Activated gamma-delta T cell treated with Interleukin-2 at 50 U/mL for 16 hours (primary cell): ENCODE measurements around the gene NCF4.

ENCODE experiments used
- DNase-seq: peaks from one replicate; pipeline ENCODE4 v3.0.0-alpha.2; 2020

Gene NCF4

GRCh38 chr22:36924151-36924698 is 63.4 kb downstream of the NCF4 start:
- DNase-seq, result no peak

GRCh38 chr22:36925388-36926290 is 64.8 kb downstream of the NCF4 start:
- DNase-seq, result no peak

- DNase-seq, result no peak
These were observed 65.5 kb downstream of the NCF4 start for GRCh38 chr22:36926309-36926708.

- DNase-seq, result no peak
These were observed 66.1 kb downstream of the NCF4 start for GRCh38 chr22:36926721-36927435.
